GM12878 (cell line): ENCODE measurements around the gene RIPOR3. TPM values are rescaled to one million over a fixed set of nuclear protein-coding genes. Genes with fewer than 3 reads are reported as not detected.

Experiments
- CHD2 ChIP-seq: IDR thresholded peaks from 2 replicates; pipeline ENCODE4 v1.6.1; 2011; ENCODE audit warnings: low read depth, low read length, improper control_type of control experiment, borderline replicate concordance
- KDM1A ChIP-seq: fragments of 200-600 bp; sonication (generic); IDR thresholded peaks from 2 replicates; pipeline ENCODE4 v1.6.1; 2016; ENCODE audit warnings: borderline replicate concordance
- NKRF ChIP-seq: fragments of 450-650 bp; conservative IDR thresholded peaks from 2 replicates; pipeline ENCODE4 v1.6.1; 2017; ENCODE audit warnings: mild to moderate bottlenecking, moderate library complexity
- RAD21 ChIP-seq: IDR thresholded peaks from 2 replicates; pipeline ENCODE4 v1.6.1; 2011; ENCODE audit warnings: mild to moderate bottlenecking, low read depth, low read length, moderate library complexity; ENCODE audit not compliant: insufficient read depth
- TCF12 ChIP-seq: IDR thresholded peaks from 2 replicates; pipeline ENCODE4 v1.6.1; 2011; ENCODE audit warnings: low read depth, mild to moderate bottlenecking, low read length
- YBX1 ChIP-seq: fragments of 450-650 bp; IDR thresholded peaks from 2 replicates; pipeline ENCODE4 v1.6.1; 2016; ENCODE audit warnings: antibody characterized with exemption
- ZBED1 ChIP-seq: IDR thresholded peaks from 2 replicates; pipeline ENCODE4 v1.6.1; 2016; ENCODE audit warnings: borderline replicate concordance
- ZBTB4 ChIP-seq: fragments of 450-650 bp; formaldehyde crosslinking; IDR thresholded peaks from 2 replicates; pipeline ENCODE4 v1.4.0; 2022; ENCODE audit warnings: mild to moderate bottlenecking, moderate library complexity
- ZNF24 ChIP-seq: fragments of 450-650 bp; IDR thresholded peaks from 2 replicates; pipeline ENCODE4 v1.6.1; 2017; ENCODE audit warnings: antibody characterized with exemption, mild to moderate bottlenecking
- polyA plus RNA-seq, 11 experiments: library from polyadenylated mRNA; depleted of rRNA in 4 of 11; unstranded in 6 of 11; stranded (reverse) in 5 of 11; fragments of >200 nt; fragmentation: Nextera tagmentation in 4 of 11; fragmentation: Illumina TruSeq in 1 of 11; extraction: Ambion mirVana in 4 of 11; extraction: Trizol in 1 of 11; gene quantifications; 1 replicate in 1 of 11; 2 replicates in 10 of 11; pipeline versions ENCODE4 v1.2.1 to v1.2.3, GENCODE V29; 2011 to 2016; ENCODE audit warnings: inconsistent platforms in 2 of 11, missing spikeins in 2 of 11, low read depth in 1 of 11
- total RNA-seq, 4 experiments: library from RNA; depleted of rRNA in 3 of 4; stranded (reverse); fragments of >200 nt in 3 of 4; fragmentation: Illumina TruSeq in 1 of 4; extraction: Trizol in 1 of 4; gene quantifications; 2 replicates each; pipeline versions ENCODE4 v1.2.1 to v1.2.3, GENCODE V29; 2013 to 2021

RIPOR3 gene
- total and polyA plus RNA-seq, 10 of the 15 experiments (the other 5 are each of a cell fraction or from before 2014, with no cell fraction given): 0.04 to 0.55 (median 0.12) TPM; not detected in 6

GRCh38 chr20:50635676-50636600 is 55.4 kb downstream of the RIPOR3 start (continued):
- TF ChIP-seq CHD2 (no peak), RAD21 (peak; percentile 58), ZNF24 (no peak), KDM1A (no peak), NKRF (no peak), YBX1 (no peak), ZBED1 (no peak), ZBTB4 (CRISPR knock-in tag) (no peak), TCF12 (no peak)
- TF ChIP-seq, all 136 proteins: peak for 9
